Mammary epithelial cell (primary cell): ENCODE measurements around the gene NEK7.

Experiments used
- EZH2 ChIP-seq: IDR thresholded peaks from 2 replicates; pipeline ENCODE4 v1.6.1; 2012; ENCODE audit warnings: low read length, inconsistent platforms, borderline replicate concordance
- TF ChIP-seq, protein P1 (sequence below), 2 donors: IDR thresholded peaks in 1 of 2; conservative IDR thresholded peaks in 1 of 2; 2 replicates each; pipeline ENCODE4 v1.5.1; 2011 to 2012; ENCODE audit warnings: inconsistent platforms in 2 of 2, low read length in 2 of 2, mild to moderate bottlenecking in 2 of 2, control low read depth in 1 of 2, low read depth in 1 of 2; ENCODE audit not compliant: insufficient read depth in 1 of 2; ENCODE audit errors: extremely low read depth in 1 of 2

DNA sequence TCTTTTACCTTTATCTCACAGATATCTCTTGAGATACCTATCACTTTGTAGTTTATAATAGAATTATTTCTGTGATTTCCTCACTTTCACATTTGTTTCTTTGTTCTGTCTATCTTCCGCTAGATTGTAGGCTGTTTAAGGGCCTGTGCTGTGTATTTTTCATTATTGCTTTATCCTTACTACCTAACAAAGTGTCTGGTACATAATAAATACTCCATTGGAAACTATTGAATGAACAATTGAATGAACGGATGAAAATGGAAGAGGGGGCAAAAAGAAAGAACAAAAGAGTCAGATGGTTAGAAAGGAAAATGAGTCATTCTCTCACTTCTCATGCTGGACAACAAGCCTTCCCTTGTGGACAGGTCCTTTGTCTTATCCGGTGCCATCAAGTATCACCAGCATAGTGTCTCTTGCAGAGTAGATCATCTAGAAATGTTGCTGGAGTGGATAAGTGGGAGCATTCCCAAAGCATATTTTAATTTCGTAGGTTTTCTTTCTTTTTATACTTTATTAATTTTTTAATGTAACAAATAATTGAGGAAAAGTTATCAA, 159.8 kb downstream of the NEK7 start:
- TF ChIP-seq, protein P1, sequence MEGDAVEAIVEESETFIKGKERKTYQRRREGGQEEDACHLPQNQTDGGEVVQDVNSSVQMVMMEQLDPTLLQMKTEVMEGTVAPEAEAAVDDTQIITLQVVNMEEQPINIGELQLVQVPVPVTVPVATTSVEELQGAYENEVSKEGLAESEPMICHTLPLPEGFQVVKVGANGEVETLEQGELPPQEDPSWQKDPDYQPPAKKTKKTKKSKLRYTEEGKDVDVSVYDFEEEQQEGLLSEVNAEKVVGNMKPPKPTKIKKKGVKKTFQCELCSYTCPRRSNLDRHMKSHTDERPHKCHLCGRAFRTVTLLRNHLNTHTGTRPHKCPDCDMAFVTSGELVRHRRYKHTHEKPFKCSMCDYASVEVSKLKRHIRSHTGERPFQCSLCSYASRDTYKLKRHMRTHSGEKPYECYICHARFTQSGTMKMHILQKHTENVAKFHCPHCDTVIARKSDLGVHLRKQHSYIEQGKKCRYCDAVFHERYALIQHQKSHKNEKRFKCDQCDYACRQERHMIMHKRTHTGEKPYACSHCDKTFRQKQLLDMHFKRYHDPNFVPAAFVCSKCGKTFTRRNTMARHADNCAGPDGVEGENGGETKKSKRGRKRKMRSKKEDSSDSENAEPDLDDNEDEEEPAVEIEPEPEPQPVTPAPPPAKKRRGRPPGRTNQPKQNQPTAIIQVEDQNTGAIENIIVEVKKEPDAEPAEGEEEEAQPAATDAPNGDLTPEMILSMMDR (conservative IDR thresholded peaks at IDR 0.05 in 1 of 2, IDR thresholded peaks at IDR 0.05 in 1 of 2; ENCODE audit: extremely low read depth in 1 of 2, insufficient read depth in 1 of 2, low read depth in 1 of 2, low read length in 2 of 2), result no peak
- TF ChIP-seq EZH2, result no peak
